Ovary (tissue), 9 donors: ENCODE results near the gene FUS. TPM values are rescaled to one million over a fixed set of nuclear protein-coding genes. Genes with fewer than 3 reads are reported as not detected.

Source experiments
- DNase-seq, 5 donors: peaks; one replicate each; pipeline ENCODE4 v3.0.0-alpha.2; 2019 to 2020
- H3K27ac ChIP-seq, 2 donors: fragments of 200-600 bp; one replicate each; pipeline versions ENCODE4 v1.5.1 to v1.8.0; 2019 to 2022
- H3K27me3 ChIP-seq: fragments of 200-600 bp; one replicate; pipeline ENCODE4 v1.8.0; 2022
- H3K36me3 ChIP-seq: fragments of 200-600 bp; sonication (generic); one replicate; pipeline ENCODE4 v1.5.1; 2019
- H3K4me1 ChIP-seq: one replicate; pipeline ENCODE4 v1.8.1; 2013; ENCODE audit warnings: mild to moderate bottlenecking, moderate library complexity; ENCODE audit not compliant: insufficient read depth
- H3K4me3 ChIP-seq: fragments of 200-600 bp; sonication (generic); one replicate; pipeline ENCODE4 v1.5.1; 2017
- H3K9me3 ChIP-seq, 2 donors: fragments of 200-600 bp in 1 of 2; sonication (generic) in 1 of 2; one replicate each; pipeline versions ENCODE4 v1.5.1 to v1.8.1; 2013 to 2019; ENCODE audit warnings: mild to moderate bottlenecking in 1 of 2, moderate library complexity in 1 of 2
- EP300 ChIP-seq: sonication (generic); formaldehyde crosslinking; IDR thresholded peaks from one replicate; pipeline ENCODE4 v1.6.1; 2017; ENCODE audit warnings: antibody characterized with exemption
- POLR2A ChIP-seq: fragments of 450-650 bp; IDR thresholded peaks from one replicate; pipeline ENCODE4 v1.6.1; 2017; ENCODE audit warnings: antibody characterized with exemption, mild to moderate bottlenecking, moderate library complexity
- WGBS, 3 donors: extraction: QIAGEN DNeasy Blood & Tissue Kit in 1 of 3; methylation state at CpG; one replicate each; pipeline versions ENCODE4 v1.1.5 to v1.1.7; 2013 to 2017; 5-methylcytosine and 5-hydroxymethylcytosine counted together
- intact Hi-C, 4 donors: fragments of 100-400 bp; cut with DNase I; formaldehyde crosslinking; loops; one replicate each; pipeline versions ENCODE4 v1.11.0 to v1.15.1; 2022 to 2023
- polyA plus RNA-seq, 2 donors: library from polyadenylated mRNA; stranded (reverse); fragments of 200-250 nt in 1 of 2; fragments of 350-450 nt in 1 of 2; fragmentation: Illumina TruSeq in 1 of 2; extraction: RNeasy Lipid Tissue Mini Kit (QIAGEN cat#74804) in 1 of 2; gene quantifications; one replicate each; pipeline ENCODE4 v1.2.3, GENCODE V29; 2013 to 2014
- total RNA-seq, 7 donors: library from RNA; depleted of rRNA in 2 of 7; stranded (reverse); fragments of >200 nt in 2 of 7; fragmentation: NEBNext Ultra II Directional in 3 of 7; extraction: Animal tissue kit (Norgen Biotek cat#: 25700) in 3 of 7; gene quantifications; one replicate each; pipeline versions ENCODE4 v1.1.0 to v1.2.4, GENCODE V29; 2016 to 2023
- TF ChIP-seq, protein P1 (sequence below), 3 donors: fragments of 450-650 bp in 2 of 3; fragments of 200-600 bp in 1 of 3; IDR thresholded peaks; one replicate each; pipeline versions ENCODE4 v1.5.1 to v1.8.0; 2016 to 2022; ENCODE audit warnings: antibody characterized with exemption in 3 of 3, mild to moderate bottlenecking in 1 of 3
- donor health status: DM: no; HTN: no; CAD: no; lungs with moderate emphysema.
- donor health status: DM: no; HTN: no; CAD: no.
- donor health status: Bipolar disorder and iron deficiency.
- donor health status: DM: yes; HTN: yes; CAD: no.
- donor health status: DM: no; HTN: no; CAD: no.
- donor health status: DM: yes; HTN: yes; CAD: no.

FUS gene
- total and polyA plus RNA-seq, 9 donors: 62.2 to 469 (median 355) TPM

DNA sequence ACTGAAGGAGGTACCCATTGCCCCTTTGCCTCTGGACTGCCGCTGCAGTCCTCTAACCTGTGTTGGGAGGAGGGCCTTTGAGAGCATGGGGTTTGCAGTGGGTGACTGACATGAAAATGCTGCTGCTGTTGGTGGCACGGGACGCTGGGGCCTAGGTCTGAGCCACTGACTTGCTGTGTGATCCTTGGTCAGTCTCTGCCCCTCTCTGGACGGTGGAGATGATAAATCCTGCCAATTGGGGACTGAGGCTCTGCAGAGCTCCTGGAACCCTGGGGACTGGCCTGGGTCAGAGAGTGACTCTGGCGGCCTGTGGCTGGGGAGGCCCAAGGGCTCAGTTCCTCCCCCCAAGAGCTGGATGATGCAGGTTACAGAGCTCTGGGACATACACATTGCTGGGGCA lies 43.1 kb downstream of the FUS start:
- 83 to 95% (median 91%) methylated on average over 4 to 5 of the region's 5 CpGs for WGBS, 3 donors

DNA sequence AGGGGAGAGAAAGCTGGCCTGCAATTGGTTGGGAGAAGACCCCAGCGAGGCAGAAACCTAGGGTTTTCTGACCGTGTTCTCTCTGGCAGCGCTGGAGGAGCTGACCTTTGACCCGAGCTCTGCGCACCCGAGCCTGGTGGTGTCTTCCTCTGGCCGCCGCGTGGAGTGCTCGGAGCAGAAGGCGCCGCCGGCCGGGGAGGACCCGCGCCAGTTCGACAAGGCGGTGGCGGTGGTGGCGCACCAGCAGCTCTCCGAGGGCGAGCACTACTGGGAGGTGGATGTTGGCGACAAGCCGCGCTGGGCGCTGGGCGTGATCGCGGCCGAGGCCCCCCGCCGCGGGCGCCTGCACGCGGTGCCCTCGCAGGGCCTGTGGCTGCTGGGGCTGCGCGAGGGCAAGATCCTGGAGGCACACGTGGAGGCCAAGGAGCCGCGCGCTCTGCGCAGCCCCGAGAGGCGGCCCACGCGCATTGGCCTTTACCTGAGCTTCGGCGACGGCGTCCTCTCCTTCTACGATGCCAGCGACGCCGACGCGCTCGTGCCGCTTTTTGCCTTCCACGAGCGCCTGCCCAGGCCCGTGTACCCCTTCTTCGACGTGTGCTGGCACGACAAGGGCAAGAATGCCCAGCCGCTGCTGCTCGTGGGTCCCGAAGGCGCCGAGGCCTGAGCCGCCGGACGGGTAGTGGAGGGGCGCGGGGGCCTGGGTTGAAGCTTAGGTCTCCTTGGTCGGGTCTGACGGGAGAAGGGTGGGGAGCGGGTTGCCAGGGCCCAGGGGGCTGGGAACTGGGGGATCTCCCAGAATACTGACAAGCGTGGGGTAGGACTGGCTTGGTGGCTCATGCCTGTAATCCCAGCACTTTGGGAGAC lies 44.4 kb downstream of the FUS start:
- Histone ChIP-seq H3K4me1 (peaks cover 2% of the 10 kb centered on the region), H3K36me3 (no peaks in the 10 kb centered on the region), H3K27ac (no peak overlapping the region), H3K27me3 (no peaks in the 10 kb centered on the region), H3K4me3 (no peak overlapping the region), H3K9me3 (no peaks in the 10 kb centered on the region)
- intact Hi-C loops: no loop called here
- TF ChIP-seq, protein P1, sequence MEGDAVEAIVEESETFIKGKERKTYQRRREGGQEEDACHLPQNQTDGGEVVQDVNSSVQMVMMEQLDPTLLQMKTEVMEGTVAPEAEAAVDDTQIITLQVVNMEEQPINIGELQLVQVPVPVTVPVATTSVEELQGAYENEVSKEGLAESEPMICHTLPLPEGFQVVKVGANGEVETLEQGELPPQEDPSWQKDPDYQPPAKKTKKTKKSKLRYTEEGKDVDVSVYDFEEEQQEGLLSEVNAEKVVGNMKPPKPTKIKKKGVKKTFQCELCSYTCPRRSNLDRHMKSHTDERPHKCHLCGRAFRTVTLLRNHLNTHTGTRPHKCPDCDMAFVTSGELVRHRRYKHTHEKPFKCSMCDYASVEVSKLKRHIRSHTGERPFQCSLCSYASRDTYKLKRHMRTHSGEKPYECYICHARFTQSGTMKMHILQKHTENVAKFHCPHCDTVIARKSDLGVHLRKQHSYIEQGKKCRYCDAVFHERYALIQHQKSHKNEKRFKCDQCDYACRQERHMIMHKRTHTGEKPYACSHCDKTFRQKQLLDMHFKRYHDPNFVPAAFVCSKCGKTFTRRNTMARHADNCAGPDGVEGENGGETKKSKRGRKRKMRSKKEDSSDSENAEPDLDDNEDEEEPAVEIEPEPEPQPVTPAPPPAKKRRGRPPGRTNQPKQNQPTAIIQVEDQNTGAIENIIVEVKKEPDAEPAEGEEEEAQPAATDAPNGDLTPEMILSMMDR (IDR thresholded peaks at IDR 0.05): no peak
- TF ChIP-seq POLR2A (no peak), EP300 (no peak)
- DNase-seq: no peak
- 80 to 87% (median 81%) methylated on average over 80 of the region's 80 CpGs for WGBS, 3 donors

More for the DNA sequence above, 43.1 kb downstream of the FUS start:
- Histone ChIP-seq H3K4me3 (no peak overlapping the region), H3K36me3 (no peaks in the 10 kb centered on the region), H3K27me3 (no peaks in the 10 kb centered on the region), H3K4me1 (peaks cover 2% of the 10 kb centered on the region), H3K27ac (no peak overlapping the region), H3K9me3 (no peaks in the 10 kb centered on the region)
- intact Hi-C loops: no loop called here
- TF ChIP-seq, protein P1 (IDR thresholded peaks at IDR 0.05): no peak
- TF ChIP-seq EP300: no peak
- TF ChIP-seq POLR2A: no peak
- DNase-seq: no peak

DNA sequence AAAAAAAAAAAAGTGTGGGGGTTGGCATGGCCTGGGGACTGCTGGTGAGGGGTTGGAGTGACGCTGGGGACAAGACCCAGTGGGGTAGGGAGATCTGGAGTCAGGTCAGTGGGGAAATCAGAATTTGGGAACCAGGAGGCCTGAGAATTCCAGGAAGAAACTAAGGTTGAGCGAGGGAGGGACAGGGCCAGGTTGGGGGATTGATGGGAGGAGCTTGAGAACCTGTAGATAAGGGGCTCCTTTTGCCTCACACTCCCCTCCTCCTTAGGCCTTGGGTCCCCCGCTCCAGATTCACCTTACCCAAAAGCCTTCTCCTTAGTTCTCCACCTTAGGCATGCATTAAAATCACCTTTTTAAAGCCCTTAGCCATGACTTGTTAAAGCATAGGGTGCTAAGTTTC lies 45.3 kb downstream of the FUS start:
- no peak for DNase-seq
- Histone ChIP-seq H3K4me3 (no peak overlapping the region), H3K4me1 (peaks cover 6% of the 10 kb centered on the region), H3K9me3 (no peaks in the 10 kb centered on the region), H3K27me3 (no peaks in the 10 kb centered on the region), H3K27ac (no peak overlapping the region), H3K36me3 (no peaks in the 10 kb centered on the region)
- TF ChIP-seq EP300 (no peak), POLR2A (no peak)
- TF ChIP-seq, protein P1 (IDR thresholded peaks at IDR 0.05): no peak
- intact Hi-C loops: no loop called here
- WGBS, 3 donors: 92 to 100% (median 95%) methylated on average over 3 of the region's 3 CpGs

DNA sequence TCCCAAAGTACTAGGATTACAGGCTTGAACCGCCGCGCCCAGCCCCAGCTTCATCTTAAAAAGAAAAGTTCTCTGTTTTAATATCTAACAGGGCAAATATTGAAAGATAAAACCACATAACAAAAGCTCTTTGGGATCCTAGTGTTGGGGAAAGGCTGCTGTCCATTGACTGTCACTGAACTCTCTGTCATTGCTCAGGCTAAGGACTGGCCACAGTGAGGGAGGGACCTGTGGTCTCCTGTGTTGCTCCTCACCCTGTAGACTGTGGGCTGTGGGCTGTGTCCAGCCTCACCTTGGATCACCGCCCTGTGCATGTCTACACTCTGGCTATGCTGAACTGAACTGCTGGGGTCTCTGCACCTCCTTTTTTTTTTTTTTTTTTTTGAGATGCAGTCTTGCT lies 48.3 kb downstream of the FUS start:
- 96 to 100% (median 99%) methylated on average over 4 of the region's 4 CpGs for WGBS, 3 donors
- H3K27ac ChIP-seq: no peak overlapping the region
- H3K36me3 ChIP-seq: no peaks in the 10 kb centered on the region
- no peaks in the 10 kb centered on the region for H3K9me3 ChIP-seq
- no peak overlapping the region for H3K4me3 ChIP-seq
- peaks cover 6% of the 10 kb centered on the region for H3K4me1 ChIP-seq
- TF ChIP-seq, protein P1 (IDR thresholded peaks at IDR 0.05): no peak
- no peak for TF ChIP-seq POLR2A
- no peak for TF ChIP-seq EP300
- intact Hi-C loops: no loop called here
- no peaks in the 10 kb centered on the region for H3K27me3 ChIP-seq
- DNase-seq: no peak
